GM21381 (cell line): ENCODE data around the gene SCYGR1.
"Not testable (repeated sequence)": the region's sequence is repeated elsewhere in the genome, so short reads cannot be mapped to it uniquely, and the experiment has no call there.

Experiments
- ATAC-seq: cut with Tn5 transposase; IDR thresholded peaks from one replicate; pipeline ENCODE4 v1.9.1; 2021; ENCODE audit warnings: mild to moderate bottlenecking, moderate library complexity; ENCODE audit not compliant: unreplicated experiment

SCYGR1 gene

GRCh38 chr2:227374158-227374557 is 13.6 kb downstream of the SCYGR1 start:
- ATAC-seq: no peak

DNA sequence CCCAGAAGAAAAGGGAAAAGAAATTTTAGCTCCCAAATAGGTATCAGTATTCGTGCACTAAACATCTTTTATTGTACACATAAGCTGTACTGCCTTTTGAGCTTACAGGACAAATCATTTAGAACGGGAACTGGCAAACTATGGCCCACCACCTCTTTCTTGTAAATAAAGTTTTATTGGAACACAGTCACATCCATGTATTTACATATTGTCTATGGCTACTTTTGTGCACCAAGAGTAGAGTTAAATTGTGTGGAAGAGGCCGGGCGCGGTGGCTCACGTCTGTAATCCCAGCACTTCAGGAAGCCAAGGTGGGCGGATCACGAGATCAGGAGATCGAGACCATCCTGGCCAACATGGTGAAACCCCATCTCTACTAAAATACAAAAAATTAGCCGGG is 14.4 kb downstream of the SCYGR1 start:
- ATAC-seq: no peak

GRCh38 chr2:227370791-227371312 is 16.9 kb downstream of the SCYGR1 start:
- ATAC-seq: no peak

DNA sequence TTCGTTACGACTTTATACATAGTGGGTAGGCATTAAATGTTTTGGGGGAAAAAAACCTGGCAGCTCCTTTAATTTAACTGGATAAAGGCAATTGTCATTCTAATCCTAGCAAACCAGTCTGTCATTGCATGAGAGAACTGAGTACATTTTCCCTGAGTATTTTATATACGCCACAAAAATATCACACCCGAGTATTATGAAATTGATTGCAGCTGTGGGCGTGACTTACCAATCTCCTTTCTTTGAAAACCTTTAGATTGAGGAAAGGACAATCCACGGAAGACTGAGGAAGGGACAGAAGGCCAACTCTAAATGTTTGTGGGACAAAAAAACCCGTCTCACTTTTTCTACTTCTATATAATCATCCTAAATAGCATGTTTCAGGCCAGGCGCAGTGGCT is 17.7 kb downstream of the SCYGR1 start:
- ATAC-seq: no peak

GRCh38 chr2:227368574-227368973 is 19.2 kb downstream of the SCYGR1 start:
- no peak for ATAC-seq

DNA sequence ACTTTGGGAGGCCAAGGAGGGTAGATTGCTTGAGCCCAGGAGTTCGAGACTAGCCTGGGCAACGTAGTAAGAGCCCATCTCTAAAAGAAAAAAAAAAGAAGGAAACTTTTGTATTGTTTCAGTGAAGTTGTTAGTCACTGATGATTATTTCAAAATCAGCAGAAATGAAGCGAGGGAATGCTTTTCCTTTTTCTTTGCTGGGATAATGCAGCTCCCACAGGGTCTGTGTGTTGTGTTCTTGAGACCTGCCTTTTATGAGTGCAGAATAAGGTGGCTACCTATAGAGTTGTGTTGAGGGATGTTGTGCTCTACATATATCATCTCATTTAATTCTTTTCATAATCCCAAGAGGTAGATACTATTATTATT is 20.3 kb downstream of the SCYGR1 start:
- no peak for ATAC-seq

DNA sequence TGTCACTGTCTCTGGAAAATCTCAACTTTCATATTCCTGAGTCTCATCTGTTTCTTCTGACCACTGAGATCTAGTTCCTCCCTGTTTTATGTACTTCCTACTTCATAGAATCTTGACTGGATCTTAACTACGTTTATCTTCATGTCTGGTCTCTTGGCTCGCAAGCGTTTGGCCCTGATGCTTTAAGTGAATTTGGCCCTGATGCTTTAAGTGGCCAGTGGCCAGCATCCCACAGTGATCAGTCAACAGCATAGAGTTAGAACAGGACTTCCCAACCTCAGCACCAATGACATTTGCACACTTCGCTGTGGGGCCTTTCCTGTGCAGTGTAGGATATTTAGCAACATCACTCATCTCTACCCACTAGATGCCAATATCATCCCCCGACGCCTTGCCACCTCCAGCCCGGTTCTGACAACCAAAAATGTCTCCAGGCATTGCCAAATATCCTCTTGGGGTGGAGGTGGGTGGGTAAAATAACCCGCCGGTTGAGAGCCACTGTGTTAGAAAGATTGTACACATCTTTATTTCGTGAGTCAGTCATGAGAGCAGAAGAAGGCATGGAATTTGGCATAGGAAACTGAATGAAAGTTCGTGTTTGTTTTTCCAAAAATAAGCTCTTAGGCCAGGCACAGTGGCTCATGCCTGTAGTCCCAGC is 20.9 kb downstream of the SCYGR1 start:
- no peak for ATAC-seq

DNA sequence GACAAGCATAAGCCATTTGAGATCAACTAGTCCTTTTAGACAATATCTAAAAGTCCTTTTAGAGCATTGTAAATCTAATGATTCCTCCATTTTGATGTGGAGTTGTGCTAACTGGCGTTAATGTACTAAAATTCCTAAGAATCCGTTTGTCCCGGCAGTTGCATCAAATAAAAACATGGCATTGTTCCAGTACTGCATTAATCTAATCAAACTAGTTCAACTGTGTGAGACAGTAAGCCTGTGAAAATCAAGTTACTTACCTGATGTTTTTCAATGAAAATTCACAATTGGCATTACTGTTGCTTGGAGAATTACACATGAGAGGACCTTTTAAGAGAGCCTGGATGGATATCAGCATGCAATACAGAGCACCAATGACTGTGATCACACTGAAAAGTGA is 21.9 kb downstream of the SCYGR1 start:
- no peak for ATAC-seq

DNA sequence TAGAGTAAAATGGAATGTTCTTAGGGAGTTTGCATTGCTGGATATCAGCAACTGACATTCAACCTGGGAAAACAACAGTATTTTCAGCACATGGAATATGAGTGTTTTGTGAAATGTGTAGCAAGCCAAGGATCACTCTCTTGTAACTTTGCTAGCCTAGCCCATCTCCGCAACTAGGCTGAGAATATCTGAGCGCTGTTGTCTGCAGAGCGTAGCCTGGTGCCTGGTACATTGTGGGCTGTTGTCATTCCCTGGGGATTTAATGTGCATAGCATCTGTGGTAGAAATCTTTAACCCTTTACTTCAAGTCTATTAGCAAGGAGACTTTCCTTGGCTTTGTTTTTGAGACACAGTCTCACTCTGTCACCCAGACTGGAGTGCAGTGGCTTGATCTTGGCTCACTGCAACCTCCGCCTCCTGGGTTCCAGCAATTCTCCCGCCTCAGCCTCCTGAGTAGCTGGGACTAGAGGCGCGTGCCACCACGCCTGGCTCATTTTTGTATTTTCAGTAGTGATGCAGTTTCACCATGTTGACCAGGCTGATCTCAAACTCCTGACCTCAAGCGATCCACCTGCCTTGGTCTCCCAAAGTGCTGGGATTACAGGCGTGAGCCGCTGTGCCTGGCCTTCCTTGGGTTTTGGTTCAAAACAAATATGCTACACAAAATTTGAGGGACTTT is 23.0 kb downstream of the SCYGR1 start:
- not testable (repeated sequence) for ATAC-seq

DNA sequence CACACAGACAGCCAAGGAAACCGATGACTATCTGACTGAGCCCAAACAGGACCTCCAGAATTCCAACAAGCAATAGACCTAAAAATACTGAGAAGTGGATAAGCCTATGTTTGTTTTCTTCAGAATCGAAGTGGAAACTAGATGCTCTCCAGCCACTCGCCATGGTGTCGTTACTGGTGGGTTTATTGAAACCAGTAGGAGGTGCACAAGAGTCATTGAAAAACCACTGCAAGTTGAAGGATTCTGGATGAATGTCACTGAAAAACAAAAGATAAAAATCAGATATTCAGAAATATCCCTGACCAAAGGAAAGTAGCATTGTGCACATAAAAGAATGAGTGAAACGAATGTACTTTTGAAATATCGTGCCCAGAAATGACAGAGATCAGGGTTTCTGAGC is 24.0 kb downstream of the SCYGR1 start:
- no peak for ATAC-seq

DNA sequence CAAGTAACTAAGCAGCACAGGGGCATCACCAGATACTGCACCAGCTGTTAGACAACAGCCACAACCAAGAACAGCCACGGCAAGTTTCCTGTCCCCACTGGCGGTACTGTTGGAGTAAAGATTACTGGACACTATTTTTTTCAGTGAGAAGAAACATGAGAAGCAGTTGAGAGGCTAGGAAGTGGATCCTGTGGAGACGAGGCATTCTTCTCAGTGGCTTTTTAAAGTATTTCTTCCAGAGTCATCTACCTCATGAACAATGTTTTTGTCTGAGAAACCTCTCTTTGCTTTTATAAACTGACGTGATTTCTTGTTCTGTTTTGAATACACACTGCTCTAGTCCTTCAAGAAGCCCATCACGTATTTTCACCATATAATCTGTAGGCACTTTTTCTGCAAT is 27.4 kb downstream of the SCYGR1 start:
- no peak for ATAC-seq

DNA sequence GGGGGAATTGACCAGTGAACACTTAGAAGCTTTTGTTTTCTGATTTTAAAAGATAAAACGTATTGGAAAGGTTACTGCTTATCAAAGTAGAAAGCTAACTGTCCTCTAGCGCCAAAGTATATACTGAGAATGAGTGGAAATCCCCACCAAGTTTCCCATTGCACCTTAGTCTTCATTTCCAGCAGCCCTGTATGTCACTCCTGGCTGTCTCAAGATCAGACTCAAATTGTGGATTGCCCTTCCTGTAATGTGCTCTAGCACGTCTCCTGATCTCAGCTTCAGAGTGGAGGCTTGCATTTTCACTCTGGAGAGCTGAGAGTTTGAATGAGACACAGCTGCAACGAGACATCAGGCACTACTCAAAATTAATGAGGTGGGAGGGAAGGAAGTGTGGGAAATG is 36.1 kb downstream of the SCYGR1 start:
- ATAC-seq: peak; percentile 68

- no peak for ATAC-seq
These were observed 37.6 kb downstream of the SCYGR1 start for GRCh38 chr2:227349989-227350612.

DNA sequence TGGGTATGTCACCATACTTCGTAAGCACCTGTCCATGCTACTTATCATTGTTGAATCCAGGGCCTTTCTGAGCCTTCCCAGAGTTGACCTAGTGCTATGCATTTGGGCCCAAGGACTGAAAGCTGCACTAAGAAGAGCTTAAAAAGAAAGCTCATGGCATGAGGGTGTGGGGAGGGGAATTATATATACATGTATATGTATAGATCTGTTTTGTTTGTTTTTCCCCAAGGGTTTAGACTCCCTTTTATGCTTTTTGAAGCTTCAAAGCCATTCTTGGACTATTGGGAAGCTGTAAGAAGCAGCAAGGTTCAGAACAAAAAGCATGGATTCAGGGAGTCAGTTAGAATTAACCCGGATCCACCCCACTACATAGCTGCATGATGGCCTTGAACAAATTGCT is 39.4 kb downstream of the SCYGR1 start:
- ATAC-seq: no peak

GRCh38 chr2:227347117-227347516 is 40.6 kb downstream of the SCYGR1 start:
- no peak for ATAC-seq

DNA sequence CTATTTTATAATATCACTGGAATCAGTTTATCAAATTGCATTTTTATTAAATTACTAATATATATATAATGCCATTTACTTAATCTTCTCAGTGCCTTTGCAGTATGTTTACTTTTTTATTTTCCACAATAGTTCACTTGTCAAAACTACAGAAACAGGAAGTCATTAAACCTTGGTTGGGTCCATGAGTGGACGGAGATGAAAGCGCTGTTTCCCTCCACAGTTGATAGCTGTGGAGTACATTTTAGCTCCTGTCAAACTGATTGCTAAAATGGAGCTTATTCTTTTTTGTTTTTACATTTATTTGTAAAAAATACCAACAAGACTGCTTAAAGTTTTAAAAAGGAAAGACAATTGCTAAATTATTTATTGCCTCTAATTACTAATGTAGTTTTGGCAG is 43.5 kb downstream of the SCYGR1 start:
- no peak for ATAC-seq

- no peak for ATAC-seq
These were observed 46.2 kb downstream of the SCYGR1 start for GRCh38 chr2:227341553-227341952.

DNA sequence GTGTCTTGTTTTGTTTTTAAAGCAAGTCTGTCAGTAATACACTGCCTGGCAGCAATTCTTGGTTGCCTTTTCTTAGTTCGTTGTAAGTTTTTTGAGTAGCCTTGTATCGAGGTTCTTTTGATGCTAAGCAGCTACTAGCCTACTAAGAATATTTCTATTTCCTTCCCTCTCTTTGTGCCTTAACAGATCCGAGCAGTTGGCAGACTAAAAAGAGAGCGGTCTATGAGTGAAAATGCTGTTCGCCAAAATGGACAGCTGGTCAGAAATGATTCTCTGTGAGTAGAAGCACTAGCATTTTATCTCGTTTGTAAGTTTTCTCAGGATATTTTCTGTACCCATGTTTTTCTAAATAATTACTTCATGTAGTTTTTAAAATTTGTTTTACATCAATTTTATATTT is 47.6 kb downstream of the SCYGR1 start:
- ATAC-seq: no peak

- no peak for ATAC-seq
These were observed 48.6 kb downstream of the SCYGR1 start for GRCh38 chr2:227339098-227339599.
